Activated CD8-positive, alpha-beta memory T cell treated with anti-CD3 and anti-CD28 coated beads for 4 hours (primary cell): ENCODE measurements around the gene DEFB124.
"Not testable (repeated sequence)": the region's sequence is repeated elsewhere in the genome, so short reads cannot be mapped to it uniquely, and the experiment has no call there.

Experiments
- DNase-seq, 2 donors: peaks; one replicate each; pipeline ENCODE4 v3.0.0-alpha.2; 2020; ENCODE audit warnings: low read depth in 2 of 2

Gene DEFB124

GRCh38 chr20:31488115-31488514 is 13.2 kb upstream of the DEFB124 start:
- DNase-seq: no peak

- DNase-seq: no peak
Observed at GRCh38 chr20:31485450-31486339, 10.8 kb upstream of the DEFB124 start.

GRCh38 chr20:31484001-31484400 is 9.1 kb upstream of the DEFB124 start:
- DNase-seq: no peak

GRCh38 chr20:31476643-31477215 is 1.8 kb upstream of the DEFB124 start:
- no peak for DNase-seq

GRCh38 chr20:31476294-31476585 is 1.3 kb upstream of the DEFB124 start:
- no peak for DNase-seq

GRCh38 chr20:31475472-31476293 is 756 bp upstream of the DEFB124 start:
- DNase-seq: no peak

GRCh38 chr20:31474097-31474436 is 860 bp downstream of the DEFB124 start:
- DNase-seq: no peak

- no peak for DNase-seq
Observed at GRCh38 chr20:31473331-31474096, 1.4 kb downstream of the DEFB124 start.

- no peak for DNase-seq
Observed at GRCh38 chr20:31472395-31473330, 2.3 kb downstream of the DEFB124 start.

GRCh38 chr20:31470946-31471345 is 4.0 kb downstream of the DEFB124 start:
- DNase-seq: not testable (repeated sequence)

GRCh38 chr20:31454361-31454760 is 20.6 kb downstream of the DEFB124 start:
- no peak for DNase-seq

- DNase-seq: no peak
Observed at GRCh38 chr20:31452575-31452974, 22.4 kb downstream of the DEFB124 start.

GRCh38 chr20:31449511-31450414 is 25.2 kb downstream of the DEFB124 start:
- DNase-seq: no peak

GRCh38 chr20:31446084-31446819 is 28.7 kb downstream of the DEFB124 start:
- DNase-seq: no peak

GRCh38 chr20:31440012-31440659 is 34.8 kb downstream of the DEFB124 start, which contains the start of gene DEFB123:
DEFB123 (plus strand) TSS chr20:31440632; CDS start chr20:31440699, 67 bp downstream.
- DNase-seq: no peak

- DNase-seq: no peak
Observed at GRCh38 chr20:31430568-31431115, 44.3 kb downstream of the DEFB124 start.

- DNase-seq: not testable (repeated sequence)
Observed at GRCh38 chr20:31427576-31427975, 47.4 kb downstream of the DEFB124 start.
